HG02938 (cell line): Measurements from ENCODE around the gene PAF1.
"Not testable (repeated sequence)": the region's sequence is repeated elsewhere in the genome, so short reads cannot be mapped to it uniquely, and the experiment has no call there.

Experiments used
- ATAC-seq: cut with Tn5 transposase; IDR thresholded peaks from one replicate; pipeline ENCODE4 v1.9.1; 2021; ENCODE audit warnings: mild to moderate bottlenecking, moderate library complexity; ENCODE audit not compliant: unreplicated experiment

The PAF1 gene

GRCh38 chr19:39384839-39385568 lies 5.9 kb downstream of the PAF1 start:
- no peak for ATAC-seq

- no peak for ATAC-seq
Measured at GRCh38 chr19:39382991-39383828, 7.7 kb downstream of the PAF1 start.

- ATAC-seq: no peak
Measured at GRCh38 chr19:39381910-39382611, 8.8 kb downstream of the PAF1 start.

- no peak for ATAC-seq
Measured at GRCh38 chr19:39380521-39381502, 10.1 kb downstream of the PAF1 start.

GRCh38 chr19:39379865-39380396 lies 11.0 kb downstream of the PAF1 start:
- no peak for ATAC-seq

GRCh38 chr19:39379366-39379765 lies 11.5 kb downstream of the PAF1 start:
- ATAC-seq: not testable (repeated sequence)

GRCh38 chr19:39377373-39378362 lies 13.2 kb downstream of the PAF1 start:
- no peak for ATAC-seq

GRCh38 chr19:39375929-39376328 lies 15.0 kb downstream of the PAF1 start:
- ATAC-seq: no peak

GRCh38 chr19:39372941-39373340 lies 18.0 kb downstream of the PAF1 start:
- no peak for ATAC-seq

GRCh38 chr19:39372047-39372802 lies 18.7 kb downstream of the PAF1 start:
- no peak for ATAC-seq

GRCh38 chr19:39370735-39371134 lies 20.2 kb downstream of the PAF1 start:
- no peak for ATAC-seq

- no peak for ATAC-seq
Measured at GRCh38 chr19:39369200-39369599, 21.7 kb downstream of the PAF1 start.

- no peak for ATAC-seq
Measured at GRCh38 chr19:39365531-39365930, 25.4 kb downstream of the PAF1 start.

- ATAC-seq: no peak
Measured at GRCh38 chr19:39363901-39364457, 26.9 kb downstream of the PAF1 start.

- no peak for ATAC-seq
Measured at GRCh38 chr19:39362682-39363657, 27.9 kb downstream of the PAF1 start.

- ATAC-seq: no peak
Measured at GRCh38 chr19:39360599-39360998, 30.3 kb downstream of the PAF1 start.

GRCh38 chr19:39359026-39359425 lies 31.9 kb downstream of the PAF1 start:
- no peak for ATAC-seq
